Tibial artery (tissue), 4 donors: ENCODE measurements around the gene ZC3H12C.
"Not testable (repeated sequence)": the region's sequence is repeated elsewhere in the genome, so short reads cannot be mapped to it uniquely, and the experiment has no call there.

Experiments
- DNase-seq, 2 donors: peaks; one replicate each; pipeline ENCODE4 v3.0.0-alpha.2; 2019
- H3K27ac ChIP-seq, 2 donors: fragments of 200-600 bp; sonication (generic) in 1 of 2; 1 replicate in 1 of 2; 2 replicates in 1 of 2; pipeline ENCODE4 v1.5.1; 2018 to 2019; ENCODE audit warnings: mild to moderate bottlenecking in 1 of 2
- H3K27me3 ChIP-seq, 2 donors: fragments of 200-600 bp; sonication (generic) in 1 of 2; one replicate each; pipeline versions ENCODE4 v1.5.1 to v1.6.0; 2016 to 2019
- H3K36me3 ChIP-seq, 3 donors: fragments of 200-600 bp; sonication (generic) in 2 of 3; one replicate each; pipeline ENCODE4 v1.5.1; 2016 to 2019; ENCODE audit warnings: mild to moderate bottlenecking in 2 of 3
- H3K4me1 ChIP-seq, 4 donors: fragments of 200-600 bp; sonication (generic) in 2 of 4; 1 replicate in 3 of 4; 2 replicates in 1 of 4; pipeline ENCODE4 v1.5.1; 2016 to 2019
- H3K4me3 ChIP-seq, 2 donors: fragments of 200-600 bp; sonication (generic) in 1 of 2; 1 replicate in 1 of 2; 2 replicates in 1 of 2; pipeline ENCODE4 v1.5.1; 2018 to 2019; ENCODE audit warnings: mild to moderate bottlenecking in 2 of 2
- H3K9me3 ChIP-seq, 3 donors: fragments of 200-600 bp; sonication (generic) in 1 of 3; one replicate each; pipeline ENCODE4 v1.5.1; 2016 to 2019
- CTCF ChIP-seq, 2 experiments: fragments of 200-600 bp in 1 of 2; fragments of 450-650 bp in 1 of 2; IDR thresholded peaks; one replicate each; pipeline ENCODE4 v1.5.1; 2017 to 2019; ENCODE audit warnings: antibody characterized with exemption in 2 of 2, mild to moderate bottlenecking in 1 of 2, moderate library complexity in 1 of 2
- intact Hi-C: fragments of 100-400 bp; cut with DNase I; formaldehyde crosslinking; loops from one replicate; pipeline ENCODE4 v1.15.0; 2023; ENCODE audit warnings: low total_unique reads

ZC3H12C gene

GRCh38 chr11:110198031-110198729, 105.0 kb downstream of the ZC3H12C start:
- Histone ChIP-seq H3K4me3 (no peak overlapping the region), H3K27me3 (no peaks in the 10 kb centered on the region), H3K36me3 (no peaks in the 10 kb centered on the region), H3K4me1 (no peaks in the 10 kb centered on the region), H3K27ac (no peak overlapping the region), H3K9me3 (no peaks in the 10 kb centered on the region)
- no peak for TF ChIP-seq CTCF (IDR thresholded peaks at IDR 0.05)
- intact Hi-C loops = no loop called here
- DNase-seq = no peak

DNA sequence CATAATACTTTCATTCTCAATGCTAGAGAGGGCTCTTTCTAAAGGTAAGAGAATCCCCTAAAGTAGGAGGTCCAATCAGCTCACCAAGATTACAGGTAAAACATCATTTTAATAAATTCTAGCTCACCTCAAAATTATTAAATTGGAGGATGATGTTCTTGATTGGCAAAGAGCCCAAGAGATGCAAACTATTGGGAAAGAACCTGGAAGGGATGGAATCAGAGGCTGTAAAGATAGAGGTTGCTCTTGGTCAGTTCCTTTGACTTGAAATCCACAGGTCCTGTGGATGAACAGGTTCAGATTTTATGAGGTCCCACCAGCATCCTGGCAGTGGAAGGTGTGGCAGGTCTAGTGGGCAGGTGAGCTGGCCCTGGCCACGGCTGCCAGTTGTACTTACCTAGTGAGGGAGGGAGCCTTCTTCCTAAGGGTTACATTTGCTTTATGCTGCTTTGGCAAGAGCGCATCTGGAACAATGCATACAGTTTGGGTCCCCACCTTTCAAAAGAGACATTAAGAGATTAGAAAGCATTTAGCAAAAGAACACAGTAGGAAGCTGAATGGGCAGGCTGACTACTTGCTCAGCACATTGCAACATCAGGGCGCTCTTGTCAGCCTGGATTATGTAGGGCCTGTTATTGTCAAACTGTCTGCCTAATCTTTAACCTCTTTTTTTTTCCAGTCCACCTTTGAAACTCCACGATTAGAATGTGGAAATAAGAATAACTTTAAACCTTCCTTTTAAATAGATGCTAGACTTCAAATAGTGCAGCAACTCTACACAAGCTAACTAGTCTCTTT, 106.2 kb downstream of the ZC3H12C start:
- intact Hi-C loops = no loop called here
- Histone ChIP-seq H3K36me3 (no peaks in the 10 kb centered on the region), H3K27me3 (no peaks in the 10 kb centered on the region), H3K9me3 (no peaks in the 10 kb centered on the region), H3K4me1 (no peaks in the 10 kb centered on the region), H3K4me3 (no peak overlapping the region), H3K27ac (no peak overlapping the region)
- no peak for DNase-seq
- TF ChIP-seq CTCF (IDR thresholded peaks at IDR 0.05) = no peak

DNA sequence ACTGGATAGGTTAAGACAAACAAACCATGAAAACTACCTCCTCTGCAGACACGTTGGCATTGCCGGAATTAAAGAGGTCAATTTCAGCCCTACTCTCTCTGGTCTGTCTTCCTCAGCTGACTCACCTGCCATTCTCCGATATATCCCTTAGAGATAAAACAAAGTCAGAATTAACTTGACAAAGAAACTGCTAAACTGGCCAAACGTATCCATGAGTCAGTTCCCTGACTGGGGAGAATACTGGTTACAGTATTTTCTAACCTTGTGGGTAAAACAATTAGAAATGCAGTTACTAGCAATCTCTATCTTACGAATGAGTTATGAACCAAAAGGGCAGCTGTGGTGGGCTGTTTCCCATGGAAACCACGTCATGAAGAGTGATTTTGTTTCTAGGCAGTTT, 107.0 kb downstream of the ZC3H12C start:
- no peaks in the 10 kb centered on the region for H3K27me3 ChIP-seq
- no peaks in the 10 kb centered on the region for H3K9me3 ChIP-seq
- no peaks in the 10 kb centered on the region for H3K4me1 ChIP-seq
- H3K4me3 ChIP-seq = no peak overlapping the region
- no peaks in the 10 kb centered on the region for H3K36me3 ChIP-seq
- intact Hi-C loops = loop anchor here (5.0 kb wide), 1 partner anchor 167 kb away; no protein-coding TSS in a partner anchor
- no peak for DNase-seq
- no peak for TF ChIP-seq CTCF (IDR thresholded peaks at IDR 0.05)
- no peak overlapping the region for H3K27ac ChIP-seq

DNA sequence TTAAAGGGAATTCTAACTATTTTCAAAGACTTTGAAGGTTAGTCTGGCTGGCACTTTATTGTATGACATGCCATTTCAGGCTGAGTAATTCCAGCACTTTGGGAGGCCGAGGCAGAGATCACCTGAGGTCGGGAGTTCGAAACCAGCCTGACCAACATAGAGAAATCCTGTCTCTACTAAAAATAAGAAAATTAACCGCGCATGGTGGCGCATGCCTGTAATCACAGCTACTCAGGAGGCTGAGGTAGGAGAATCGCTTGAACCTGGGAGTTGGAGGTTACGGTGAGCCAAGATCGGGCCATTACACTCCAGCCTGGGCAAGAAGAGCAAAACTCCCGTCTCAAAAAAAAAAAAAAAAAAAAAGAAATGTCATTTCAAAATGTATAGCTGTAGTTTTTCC, 107.6 kb downstream of the ZC3H12C start:
- H3K4me3 ChIP-seq = no peak overlapping the region
- H3K27me3 ChIP-seq = no peaks in the 10 kb centered on the region
- no peak overlapping the region for H3K27ac ChIP-seq
- no peaks in the 10 kb centered on the region for H3K4me1 ChIP-seq
- no peaks in the 10 kb centered on the region for H3K36me3 ChIP-seq
- TF ChIP-seq CTCF (IDR thresholded peaks at IDR 0.05) = no peak
- no peak for DNase-seq
- no peaks in the 10 kb centered on the region for H3K9me3 ChIP-seq
- intact Hi-C loops = loop anchor here (5.0 kb wide), 1 partner anchor 166 kb away; no protein-coding TSS in a partner anchor

GRCh38 chr11:110207123-110207522, 113.9 kb downstream of the ZC3H12C start:
- TF ChIP-seq CTCF (IDR thresholded peaks at IDR 0.05) = no peak
- Histone ChIP-seq H3K36me3 (no peaks in the 10 kb centered on the region), H3K27me3 (no peaks in the 10 kb centered on the region), H3K4me3 (no peak overlapping the region), H3K27ac (no peak overlapping the region), H3K9me3 (no peaks in the 10 kb centered on the region), H3K4me1 (no peaks in the 10 kb centered on the region)
- intact Hi-C loops = no loop called here
- no peak for DNase-seq

DNA sequence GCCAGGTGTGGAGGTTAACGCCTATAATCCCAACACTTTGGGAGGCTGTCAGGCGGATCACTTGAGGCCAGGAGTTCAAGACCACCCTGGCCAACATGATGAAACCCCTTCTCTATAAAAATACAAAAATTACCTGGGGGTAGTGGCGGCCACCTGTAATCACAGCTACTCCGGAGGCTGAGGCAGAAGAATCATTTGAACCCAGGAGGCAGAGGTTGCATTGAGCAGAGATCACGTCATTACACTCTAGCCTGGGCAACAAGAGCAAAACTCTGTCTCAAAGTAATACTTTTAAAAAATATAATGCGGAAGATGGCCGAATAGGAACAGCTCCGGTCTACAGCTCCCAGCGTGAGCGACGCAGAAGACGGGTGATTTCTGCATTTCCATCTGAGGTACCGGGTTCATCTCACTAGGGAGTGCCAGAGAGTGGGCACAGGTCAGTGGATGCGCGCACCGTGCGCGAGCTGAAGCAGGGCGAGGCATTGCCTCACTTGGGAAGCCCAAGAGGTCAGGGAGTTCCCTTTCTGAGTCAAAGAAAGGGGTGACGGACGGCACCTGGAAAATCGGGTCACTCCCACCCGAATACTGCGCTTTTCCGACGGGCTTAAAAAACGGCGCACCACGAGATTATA, 115.6 kb downstream of the ZC3H12C start:
- DNase-seq, H3K9me3 ChIP-seq, H3K27ac ChIP-seq, intact Hi-C loops, H3K4me1 ChIP-seq, H3K27me3 ChIP-seq, H3K4me3 ChIP-seq, H3K36me3 ChIP-seq: not testable (repeated sequence)

GRCh38 chr11:110209313-110209694, 116.1 kb downstream of the ZC3H12C start:
- H3K4me1 ChIP-seq, H3K27me3 ChIP-seq, intact Hi-C loops, DNase-seq, H3K36me3 ChIP-seq, H3K27ac ChIP-seq, H3K9me3 ChIP-seq, H3K4me3 ChIP-seq: not testable (repeated sequence)
